H9 (cell line): ENCODE data around the gene FUZ. TPM values are rescaled to one million over a fixed set of nuclear protein-coding genes. Genes with fewer than 3 reads are reported as not detected.
A peak's percentile ranks its signal among the peaks of the same experiment; 100 is the strongest.

ENCODE experiments used
- DNase-seq: peaks from one replicate; pipeline ENCODE4 v3.0.0-alpha.2; 2017
- H2AFZ ChIP-seq: one replicate; pipeline ENCODE4 v1.6.1; 2013; ENCODE audit warnings: mild to moderate bottlenecking, low read length, control low read depth, moderate library complexity
- H2AK5ac ChIP-seq: 2 replicates; pipeline ENCODE4 v1.6.1; 2013; ENCODE audit warnings: low read length, control low read depth, mixed read lengths; ENCODE audit not compliant: insufficient read length
- H2BK120ac ChIP-seq: one replicate; pipeline ENCODE4 v1.6.1; 2013; ENCODE audit warnings: low read depth, mild to moderate bottlenecking, low read length, control low read depth, inconsistent platforms; ENCODE audit not compliant: poor library complexity, severe bottlenecking
- H2BK12ac ChIP-seq: 2 replicates; pipeline ENCODE4 v1.6.1; 2013; ENCODE audit warnings: low read length, control low read depth, mixed read lengths, low read depth; ENCODE audit not compliant: insufficient read length
- H2BK15ac ChIP-seq: 2 replicates; pipeline ENCODE4 v1.6.1; 2013; ENCODE audit warnings: low read depth, low read length, control low read depth
- H2BK20ac ChIP-seq: one replicate; pipeline ENCODE4 v1.6.1; 2013; ENCODE audit warnings: low read depth, mild to moderate bottlenecking, low read length, control low read depth, inconsistent platforms; ENCODE audit not compliant: poor library complexity, severe bottlenecking
- H2BK5ac ChIP-seq: 2 replicates; pipeline ENCODE4 v1.6.1; 2013; ENCODE audit warnings: low read length, control low read depth, mixed read lengths; ENCODE audit not compliant: insufficient read length
- H3K14ac ChIP-seq: 2 replicates; pipeline ENCODE4 v1.6.1; 2013; ENCODE audit warnings: low read length, control low read depth; ENCODE audit not compliant: insufficient read depth
- H3K18ac ChIP-seq: 2 replicates; pipeline ENCODE4 v1.6.1; 2013; ENCODE audit warnings: low read depth, mild to moderate bottlenecking, mixed read lengths, low read length, control low read depth; ENCODE audit not compliant: insufficient read length
- H3K23ac ChIP-seq: 2 replicates; pipeline ENCODE4 v1.6.1; 2013; ENCODE audit warnings: low read length, control low read depth, mixed read lengths, low read depth; ENCODE audit not compliant: insufficient read length
- H3K23me2 ChIP-seq: 2 replicates; pipeline ENCODE4 v1.6.1; 2013; ENCODE audit warnings: low read depth, mild to moderate bottlenecking, mixed read lengths, low read length, control low read depth; ENCODE audit not compliant: insufficient read length, poor library complexity, severe bottlenecking
- H3K27ac ChIP-seq: 2 replicates; pipeline ENCODE4 v1.5.1; 2013; ENCODE audit warnings: low read length, control low read depth, mixed read lengths, low read depth; ENCODE audit not compliant: insufficient read length
- H3K27me3 ChIP-seq: 2 replicates; pipeline ENCODE4 v1.6.1; 2013; ENCODE audit warnings: low read length, control low read depth, inconsistent platforms; ENCODE audit not compliant: insufficient read depth
- H3K4ac ChIP-seq: 2 replicates; pipeline ENCODE4 v1.6.1; 2013; ENCODE audit warnings: low read depth, mild to moderate bottlenecking, control low read depth, inconsistent platforms, low read length, moderate library complexity
- H3K4me1 ChIP-seq: 2 replicates; pipeline ENCODE4 v1.6.1; 2013; ENCODE audit warnings: low read length, control low read depth, inconsistent platforms; ENCODE audit not compliant: insufficient read depth
- H3K4me2 ChIP-seq: 2 replicates; pipeline ENCODE4 v1.6.1; 2013; ENCODE audit warnings: low read length, control low read depth, mixed read lengths; ENCODE audit not compliant: insufficient read length, insufficient read depth
- H3K56ac ChIP-seq: 2 replicates; pipeline ENCODE4 v1.6.1; 2013; ENCODE audit warnings: low read depth, mild to moderate bottlenecking, mixed read lengths, low read length, control low read depth; ENCODE audit not compliant: insufficient read length
- H3K79me1 ChIP-seq: 2 replicates; pipeline ENCODE4 v1.6.1; 2013; ENCODE audit warnings: low read depth, mild to moderate bottlenecking, moderate library complexity, low read length, control low read depth, inconsistent platforms; ENCODE audit not compliant: insufficient read depth, poor library complexity, severe bottlenecking
- H3K79me2 ChIP-seq: 2 replicates; pipeline ENCODE4 v1.6.1; 2013; ENCODE audit warnings: low read length, control low read depth, inconsistent platforms; ENCODE audit not compliant: insufficient read depth
- H3K9ac ChIP-seq: 2 replicates; pipeline ENCODE4 v1.6.1; 2013; ENCODE audit warnings: low read length, control low read depth, mixed read lengths; ENCODE audit not compliant: insufficient read length; ENCODE audit errors: extremely low read depth
- H3K9me3 ChIP-seq: one replicate; pipeline ENCODE4 v1.6.1; 2013; ENCODE audit warnings: low read depth, low read length, inconsistent platforms; ENCODE audit not compliant: control insufficient read depth
- H3T11ph ChIP-seq: one replicate; pipeline ENCODE4 v1.6.1; 2013; ENCODE audit warnings: mild to moderate bottlenecking, low read length, control low read depth, inconsistent platforms
- H4K20me1 ChIP-seq: one replicate; pipeline ENCODE4 v1.6.1; 2013; ENCODE audit not compliant: control insufficient read depth, insufficient read length, insufficient read depth
- H4K5ac ChIP-seq: 2 replicates; pipeline ENCODE4 v1.6.1; 2013; ENCODE audit warnings: low read depth, mild to moderate bottlenecking, mixed read lengths, low read length, control low read depth; ENCODE audit not compliant: insufficient read length
- H4K8ac ChIP-seq: replicated peaks from 2 replicates; pipeline ENCODE4 v1.6.1; 2013; ENCODE audit warnings: low read length, control low read depth, mixed read lengths, low read depth; ENCODE audit not compliant: insufficient read length
- H4K91ac ChIP-seq: 2 replicates; pipeline ENCODE4 v1.6.1; 2013; ENCODE audit warnings: low read depth, mild to moderate bottlenecking, moderate library complexity, mixed read lengths, low read length, control low read depth; ENCODE audit not compliant: insufficient read length
- H3K27ac Mint-ChIP-seq, 3 experiments: 2 replicates in 2 of 3; 3 replicates in 1 of 3; pipeline ENCODE4 v1.8.0; 2020 to 2021; ENCODE audit warnings: mixed read lengths in 3 of 3, mild to moderate bottlenecking in 1 of 3, moderate library complexity in 1 of 3
- H3K27me3 Mint-ChIP-seq: 2 replicates; pipeline ENCODE4 v1.8.0; 2021; ENCODE audit warnings: low read depth, mild to moderate bottlenecking, moderate library complexity, mixed read lengths
- H3K36me3 Mint-ChIP-seq, 3 experiments: 2 replicates in 2 of 3; 3 replicates in 1 of 3; pipeline ENCODE4 v1.8.0; 2020 to 2021; ENCODE audit warnings: low read depth in 3 of 3, mixed read lengths in 3 of 3; ENCODE audit not compliant: insufficient read depth in 1 of 3
- H3K4me1 Mint-ChIP-seq, 2 experiments: 2 replicates each; pipeline ENCODE4 v1.8.0; 2020; ENCODE audit warnings: mixed read lengths in 2 of 2
- H3K4me3 Mint-ChIP-seq, 2 experiments: 2 replicates in 1 of 2; 3 replicates in 1 of 2; pipeline ENCODE4 v1.8.0; 2020 to 2021; ENCODE audit warnings: mild to moderate bottlenecking in 2 of 2, mixed read lengths in 2 of 2, moderate library complexity in 1 of 2
- H3K9me3 Mint-ChIP-seq, 2 experiments: 2 replicates in 1 of 2; 3 replicates in 1 of 2; pipeline ENCODE4 v1.8.0; 2020; ENCODE audit warnings: mild to moderate bottlenecking in 2 of 2, mixed read lengths in 2 of 2, moderate library complexity in 1 of 2
- WGBS: extraction: QIAGEN DNeasy Blood & Tissue Kit; methylation state at CpG from one replicate; pipeline ENCODE4 v1.1.7; 2013; ENCODE audit warnings: missing lambda C conversion rate, low lambda C conversion rate, mixed read lengths; ENCODE audit not compliant: insufficient read length; ENCODE audit errors: extremely low coverage; 5-methylcytosine and 5-hydroxymethylcytosine counted together
- total RNA-seq: library from RNA; stranded (reverse); gene quantifications from 2 replicates; pipeline ENCODE4 v1.2.1, GENCODE V29; 2021
- TF ChIP-seq, protein P1 (sequence below): fragments of 200-600 bp; sonication (generic); conservative IDR thresholded peaks from 3 replicates; pipeline ENCODE4 v1.8.0; 2021; ENCODE audit warnings: antibody characterized with exemption, mild to moderate bottlenecking

FUZ gene
- total RNA-seq, 1 experiment from 2014 or later, result 25.1 TPM

DNA sequence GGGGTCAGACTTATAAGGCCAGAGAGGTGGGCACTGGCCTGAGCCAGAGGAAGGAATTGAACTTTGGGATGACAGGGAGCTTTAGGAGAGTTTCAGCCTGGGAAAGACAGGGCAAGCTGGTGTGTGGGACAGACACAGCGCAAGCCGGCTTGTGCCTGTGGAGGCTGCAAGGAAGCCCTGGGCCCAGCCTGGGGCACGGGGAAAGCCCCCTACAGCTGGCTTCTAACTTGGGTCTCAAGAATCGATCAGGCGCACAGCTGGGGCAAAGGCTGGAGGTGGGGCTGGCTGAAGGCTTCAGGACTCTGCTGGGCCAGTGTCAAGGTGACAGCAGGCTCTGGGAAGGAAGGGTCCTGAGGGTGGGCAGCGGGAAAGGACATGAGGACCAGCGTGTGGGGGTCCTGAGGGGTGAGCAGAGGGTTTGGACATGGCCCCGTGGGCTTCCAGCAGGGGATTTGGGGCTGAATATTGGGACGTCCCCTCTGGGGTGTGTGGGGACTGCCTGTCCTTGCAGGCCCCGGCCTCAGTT is 40.8 kb upstream of the FUZ start:
- no peak overlapping the region for H3K14ac ChIP-seq
- H3K27ac ChIP-seq, result no peak overlapping the region
- peak overlapping the region in 2 of 3 experiments; percentile 22 to 49; a peak in 2 of 7 replicates for H3K27ac Mint-ChIP-seq
- no peak for DNase-seq
- H3K18ac ChIP-seq, result no peak overlapping the region
- peaks cover 9% of the 10 kb centered on the region; the same call in 1 of the 2 replicates for H3K79me2 ChIP-seq
- no peak overlapping the region for H4K91ac ChIP-seq
- H3K9ac ChIP-seq, result no peak overlapping the region
- no CpG with 5 or more reads among the region's 10 CpGs for WGBS
- H3K27me3 ChIP-seq, result no peaks in the 10 kb centered on the region
- H3K9me3 Mint-ChIP-seq, result peaks cover 0 to under 1% of the 10 kb centered on the region in 2 experiments; a peak in 2 of 5 replicates
- H3K36me3 Mint-ChIP-seq, result peaks cover 30 to 62% (median 62%) of the 10 kb centered on the region in 3 experiments
- no peak overlapping the region for H4K8ac ChIP-seq
- no peak overlapping the region for H2BK15ac ChIP-seq
- no peak overlapping the region for H3K23ac ChIP-seq
- peaks cover 6% of the 10 kb centered on the region for H4K20me1 ChIP-seq
- peaks cover 22 to 27% of the 10 kb centered on the region in 2 experiments for H3K4me1 Mint-ChIP-seq
- no peaks in the 10 kb centered on the region; the same call in 1 of the 2 replicates for H3K4me1 ChIP-seq
- peaks cover 2% of the 10 kb centered on the region; the same call in 1 of the 2 replicates for H3K27me3 Mint-ChIP-seq
- H3K79me1 ChIP-seq, result peaks cover 11% of the 10 kb centered on the region
- no peaks in the 10 kb centered on the region for H3K9me3 ChIP-seq
- H3K23me2 ChIP-seq, result peaks cover 10% of the 10 kb centered on the region
- H4K5ac ChIP-seq, result no peak overlapping the region
- no peak overlapping the region for H2AK5ac ChIP-seq
- no peak overlapping the region for H3T11ph ChIP-seq
- H3K4ac ChIP-seq, result no peak overlapping the region
- no peak overlapping the region for H2BK20ac ChIP-seq
- H3K4me3 Mint-ChIP-seq, result peak overlapping the region; percentile 46 to 52
- H2AFZ ChIP-seq, result no peak overlapping the region
- no peak overlapping the region for H3K56ac ChIP-seq
- H2BK120ac ChIP-seq, result no peak overlapping the region
- no peak overlapping the region for H2BK5ac ChIP-seq
- H2BK12ac ChIP-seq, result no peak overlapping the region
- TF ChIP-seq, protein P1, sequence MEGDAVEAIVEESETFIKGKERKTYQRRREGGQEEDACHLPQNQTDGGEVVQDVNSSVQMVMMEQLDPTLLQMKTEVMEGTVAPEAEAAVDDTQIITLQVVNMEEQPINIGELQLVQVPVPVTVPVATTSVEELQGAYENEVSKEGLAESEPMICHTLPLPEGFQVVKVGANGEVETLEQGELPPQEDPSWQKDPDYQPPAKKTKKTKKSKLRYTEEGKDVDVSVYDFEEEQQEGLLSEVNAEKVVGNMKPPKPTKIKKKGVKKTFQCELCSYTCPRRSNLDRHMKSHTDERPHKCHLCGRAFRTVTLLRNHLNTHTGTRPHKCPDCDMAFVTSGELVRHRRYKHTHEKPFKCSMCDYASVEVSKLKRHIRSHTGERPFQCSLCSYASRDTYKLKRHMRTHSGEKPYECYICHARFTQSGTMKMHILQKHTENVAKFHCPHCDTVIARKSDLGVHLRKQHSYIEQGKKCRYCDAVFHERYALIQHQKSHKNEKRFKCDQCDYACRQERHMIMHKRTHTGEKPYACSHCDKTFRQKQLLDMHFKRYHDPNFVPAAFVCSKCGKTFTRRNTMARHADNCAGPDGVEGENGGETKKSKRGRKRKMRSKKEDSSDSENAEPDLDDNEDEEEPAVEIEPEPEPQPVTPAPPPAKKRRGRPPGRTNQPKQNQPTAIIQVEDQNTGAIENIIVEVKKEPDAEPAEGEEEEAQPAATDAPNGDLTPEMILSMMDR, result no peak
- H3K4me2 ChIP-seq, result no peak overlapping the region
